Transverse colon (tissue), 3 donors: ENCODE measurements around the gene BICDL2.

Source experiments
- EP300 ChIP-seq: sonication (generic); formaldehyde crosslinking; IDR thresholded peaks from one replicate; pipeline ENCODE4 v1.6.1; 2017; ENCODE audit warnings: antibody characterized with exemption, low read depth
- POLR2A ChIP-seq: fragments of 450-650 bp; IDR thresholded peaks from one replicate; pipeline ENCODE4 v1.6.1; 2016; ENCODE audit warnings: antibody characterized with exemption, mild to moderate bottlenecking, moderate library complexity
- TF ChIP-seq, protein P1 (sequence below), 5 experiments: fragments of 200-600 bp in 3 of 5; fragments of 450-650 bp in 2 of 5; sonication (generic) in 3 of 5; IDR thresholded peaks; 1 replicate in 2 of 5; 2 replicates in 3 of 5; pipeline ENCODE4 v1.5.1; 2016 to 2017; ENCODE audit warnings: antibody characterized with exemption in 5 of 5, inconsistent platforms in 3 of 5, mild to moderate bottlenecking in 2 of 5, moderate library complexity in 1 of 5

GRCh38 chr16:3013998-3014690 is 22.6 kb downstream of the BICDL2 start:
- TF ChIP-seq, protein P1, sequence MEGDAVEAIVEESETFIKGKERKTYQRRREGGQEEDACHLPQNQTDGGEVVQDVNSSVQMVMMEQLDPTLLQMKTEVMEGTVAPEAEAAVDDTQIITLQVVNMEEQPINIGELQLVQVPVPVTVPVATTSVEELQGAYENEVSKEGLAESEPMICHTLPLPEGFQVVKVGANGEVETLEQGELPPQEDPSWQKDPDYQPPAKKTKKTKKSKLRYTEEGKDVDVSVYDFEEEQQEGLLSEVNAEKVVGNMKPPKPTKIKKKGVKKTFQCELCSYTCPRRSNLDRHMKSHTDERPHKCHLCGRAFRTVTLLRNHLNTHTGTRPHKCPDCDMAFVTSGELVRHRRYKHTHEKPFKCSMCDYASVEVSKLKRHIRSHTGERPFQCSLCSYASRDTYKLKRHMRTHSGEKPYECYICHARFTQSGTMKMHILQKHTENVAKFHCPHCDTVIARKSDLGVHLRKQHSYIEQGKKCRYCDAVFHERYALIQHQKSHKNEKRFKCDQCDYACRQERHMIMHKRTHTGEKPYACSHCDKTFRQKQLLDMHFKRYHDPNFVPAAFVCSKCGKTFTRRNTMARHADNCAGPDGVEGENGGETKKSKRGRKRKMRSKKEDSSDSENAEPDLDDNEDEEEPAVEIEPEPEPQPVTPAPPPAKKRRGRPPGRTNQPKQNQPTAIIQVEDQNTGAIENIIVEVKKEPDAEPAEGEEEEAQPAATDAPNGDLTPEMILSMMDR (IDR thresholded peaks at IDR 0.05) = no peak
- TF ChIP-seq EP300 = no peak
- TF ChIP-seq POLR2A = no peak
